Measurements from ENCODE around the gene ICOS.
"Not testable (repeated sequence)": the region's sequence is repeated elsewhere in the genome, so short reads cannot be mapped to it uniquely, and the experiment has no call there.

Gene ICOS

DNA sequence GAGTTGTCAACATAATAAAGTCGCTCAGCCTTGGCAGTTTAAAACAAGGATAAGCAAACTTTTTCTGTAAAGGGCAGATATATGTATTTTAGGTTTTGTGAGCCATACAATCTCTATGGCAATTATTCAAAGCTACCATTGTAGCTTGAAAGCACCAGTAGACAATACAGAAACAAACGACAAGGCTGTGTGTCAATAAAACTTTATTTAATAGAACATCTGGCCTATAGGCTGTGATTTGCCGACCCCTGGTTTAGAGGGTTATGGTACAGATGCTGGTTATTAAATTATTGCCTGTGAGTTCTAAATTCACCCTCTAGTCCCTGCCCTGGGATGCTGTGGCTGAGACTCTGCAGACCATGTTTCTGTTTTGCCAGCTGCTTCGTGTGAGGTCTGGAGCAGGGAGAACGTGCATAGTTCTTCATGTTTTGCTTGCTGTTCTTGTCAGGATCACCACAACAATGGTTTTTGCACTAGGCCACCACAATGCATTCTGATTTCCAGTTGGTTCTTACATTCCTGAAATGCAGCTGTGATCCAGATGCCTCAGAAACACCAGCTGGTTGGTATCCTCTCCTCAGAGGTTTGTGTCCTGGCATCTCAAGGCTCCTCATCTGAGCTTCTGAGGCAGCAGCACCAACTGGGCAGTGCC lies 46.6 kb downstream of the ICOS start:
- no peak for DNase-seq

DNA sequence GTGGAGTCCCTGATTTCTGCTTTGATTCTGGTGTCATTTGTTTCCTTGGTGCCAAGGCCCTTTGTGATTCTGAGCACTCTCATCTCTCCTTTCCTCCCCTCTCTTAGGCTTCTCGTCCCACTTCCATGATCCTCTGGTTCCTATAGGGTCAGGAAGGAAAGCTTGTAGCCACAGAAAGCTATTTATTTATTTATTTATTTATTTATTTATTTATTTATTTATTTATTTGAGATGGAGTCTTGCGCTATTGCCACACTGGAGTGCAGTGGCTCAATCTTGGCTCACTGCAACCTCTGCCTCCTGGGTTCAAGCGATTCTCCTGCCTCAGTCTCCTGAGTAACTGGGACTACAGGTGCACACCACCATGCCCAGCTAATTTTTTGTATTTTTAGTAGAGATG lies 49.4 kb downstream of the ICOS start:
- not testable (repeated sequence) for DNase-seq

DNA sequence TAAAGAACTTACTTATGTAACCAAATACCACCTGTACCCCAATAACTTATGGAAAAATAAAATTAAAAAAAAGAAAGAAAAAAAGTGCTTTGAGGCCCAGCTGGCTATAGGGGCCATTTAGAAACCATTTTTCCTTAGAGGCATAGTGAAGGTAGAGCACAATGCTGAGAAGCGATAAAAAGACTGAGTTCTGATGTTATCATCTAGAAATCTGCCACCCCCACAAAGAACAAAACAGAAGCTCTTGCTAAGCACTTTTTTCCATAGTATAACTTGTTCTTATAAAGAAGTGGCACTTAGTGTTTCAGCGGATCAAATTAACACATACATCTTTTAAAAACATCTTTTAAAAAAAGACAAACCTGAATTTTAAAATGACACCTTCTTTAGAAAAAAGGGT lies 51.4 kb downstream of the ICOS start:
- DNase-seq = no peak

DNA sequence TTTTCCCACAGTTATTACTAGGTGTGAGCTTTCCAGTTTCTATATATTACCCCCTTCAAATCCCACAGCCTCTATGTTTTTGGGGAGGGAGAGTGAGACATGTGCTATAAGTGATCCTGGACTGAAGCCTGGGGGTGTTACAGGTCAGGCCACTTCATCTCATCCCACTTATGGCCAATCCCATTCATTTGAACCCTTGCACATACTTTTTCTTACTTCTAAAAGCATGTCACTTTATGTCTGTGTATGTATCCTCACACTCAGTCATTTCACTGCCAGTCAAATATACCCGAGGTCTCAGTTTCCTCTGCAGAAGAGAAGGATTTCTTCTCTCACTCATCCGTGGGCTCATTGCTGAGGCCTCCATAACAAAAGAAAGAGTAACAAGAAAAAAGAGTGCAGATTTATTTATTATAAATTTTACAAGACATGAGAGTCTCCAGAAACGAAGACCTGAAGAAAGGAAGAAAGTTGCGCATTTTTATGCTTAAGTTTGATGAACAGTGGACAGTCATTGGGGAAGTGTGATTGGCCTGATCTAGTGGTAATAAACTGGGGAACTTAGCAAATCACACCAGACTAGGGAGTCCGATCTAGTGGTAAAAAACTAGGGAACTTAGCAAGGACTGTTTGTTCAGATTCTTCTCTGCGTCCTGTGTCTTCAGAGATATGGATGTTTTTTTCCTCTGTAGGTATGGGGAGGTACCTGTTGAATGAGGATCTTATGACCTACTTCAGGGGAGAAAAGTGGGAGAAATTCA lies 52.1 kb downstream of the ICOS start:
- no peak for DNase-seq

DNA sequence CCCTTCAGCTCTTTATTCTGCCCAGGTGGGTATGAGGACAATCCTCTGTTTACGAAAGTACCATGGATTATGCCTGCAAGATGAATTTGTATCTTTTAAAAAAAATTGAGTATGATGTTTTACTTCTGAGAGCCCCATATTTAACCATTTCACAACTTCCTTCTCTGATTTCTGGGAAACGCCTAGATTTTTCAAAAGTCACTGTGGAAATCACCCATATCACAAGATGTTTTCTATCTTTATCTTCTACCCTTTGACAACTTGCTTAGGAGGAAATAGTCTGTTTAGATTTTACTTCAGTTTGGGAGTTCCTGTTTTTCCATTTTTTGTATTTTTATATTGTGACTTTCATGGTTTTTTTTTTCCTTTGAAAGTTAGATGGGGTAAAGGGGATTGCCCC lies 53.0 kb downstream of the ICOS start:
- DNase-seq = no peak

DNA sequence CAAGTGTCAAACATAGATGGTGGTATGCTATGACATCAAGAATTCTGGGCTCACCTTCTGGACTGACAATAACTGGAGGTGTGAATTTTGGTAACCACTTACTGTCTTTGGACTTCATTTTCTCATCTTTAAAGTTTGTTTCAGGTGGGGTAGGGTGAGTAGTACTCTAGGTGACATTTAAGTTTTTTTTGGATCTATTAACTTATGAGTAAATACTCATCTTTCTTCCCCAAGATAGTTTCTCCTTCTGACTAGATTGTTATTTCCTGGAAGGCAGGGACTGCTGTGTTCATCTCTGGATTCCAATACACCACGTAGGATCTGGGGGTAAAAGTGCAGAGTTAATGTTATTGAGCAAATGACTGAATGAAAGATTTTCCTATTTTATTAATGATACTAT lies 55.9 kb downstream of the ICOS start:
- no peak for DNase-seq

DNA sequence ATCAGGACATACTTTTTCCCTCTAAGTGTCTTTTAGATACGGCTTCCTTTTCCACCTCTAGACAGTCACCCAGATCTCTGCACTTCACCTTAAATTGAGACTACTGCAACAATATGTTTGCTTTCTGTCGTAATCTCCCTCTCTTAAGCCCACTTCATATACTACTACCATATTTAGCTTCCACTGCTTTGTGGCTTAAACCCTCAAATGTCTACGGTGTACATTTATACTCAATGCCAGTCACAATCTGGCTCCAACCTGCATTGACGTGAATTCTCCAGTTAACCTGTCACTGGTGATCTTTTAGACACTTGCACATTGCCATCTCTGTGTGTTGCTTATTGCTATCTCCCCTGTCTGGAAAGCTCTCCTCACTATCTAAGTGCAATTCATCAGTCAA lies 56.4 kb downstream of the ICOS start:
- DNase-seq = no peak

DNA sequence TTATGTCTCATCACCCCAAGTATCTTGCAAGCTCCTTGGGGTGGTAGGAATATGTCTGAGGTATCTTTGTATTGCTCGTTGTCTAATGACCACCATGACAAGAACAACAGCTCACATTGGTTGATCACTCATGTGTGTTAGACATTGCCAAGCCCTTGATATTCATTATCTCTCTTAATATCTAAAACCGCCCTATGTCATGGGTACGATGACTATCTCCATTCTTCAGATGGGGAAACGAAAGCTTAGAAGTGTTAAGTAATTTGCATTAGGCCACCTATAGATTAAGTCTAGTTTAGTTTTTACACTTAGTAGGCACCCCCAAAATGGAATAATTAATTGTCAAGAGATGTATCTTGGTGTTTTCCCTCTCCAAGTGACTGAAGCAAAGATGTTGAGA lies 57.0 kb downstream of the ICOS start:
- DNase-seq = no peak

DNA sequence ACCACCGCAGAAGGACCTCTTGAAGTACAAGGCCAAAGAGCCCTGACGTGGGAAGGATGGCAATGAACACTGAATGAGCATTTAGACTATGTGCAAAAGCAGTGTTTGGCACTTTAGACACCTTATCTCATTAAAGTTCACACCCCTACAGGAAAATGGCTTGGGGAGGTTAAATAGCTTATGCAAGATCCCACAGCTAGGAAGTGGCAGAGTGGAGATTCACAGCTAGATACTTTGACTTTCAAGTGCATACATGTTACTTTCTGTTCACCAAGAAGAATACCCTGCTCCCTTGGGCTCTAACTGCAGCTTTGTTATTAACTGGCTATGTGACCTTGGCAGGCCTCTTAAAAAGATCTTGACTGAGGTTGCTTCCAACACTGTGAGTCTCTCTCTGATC lies 58.2 kb downstream of the ICOS start:
- no peak for DNase-seq

DNA sequence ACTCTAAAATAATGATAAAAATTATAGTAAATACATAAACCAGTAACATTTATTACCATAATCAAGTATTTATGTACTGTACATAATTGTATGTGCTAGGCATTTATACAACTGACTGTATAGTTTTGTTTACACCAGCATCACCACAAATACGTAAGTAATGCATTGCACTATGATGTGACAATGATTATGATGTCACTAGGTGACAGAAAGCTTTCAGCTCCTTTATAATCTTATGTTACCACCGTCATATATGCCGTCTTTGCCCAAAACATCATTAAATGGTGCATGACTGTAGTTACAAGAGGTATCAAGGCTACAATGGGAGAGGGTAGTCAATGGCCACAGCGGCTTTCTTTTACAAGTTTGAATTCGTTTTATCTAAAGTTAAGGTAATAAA lies 60.1 kb downstream of the ICOS start:
- DNase-seq = no peak

DNA sequence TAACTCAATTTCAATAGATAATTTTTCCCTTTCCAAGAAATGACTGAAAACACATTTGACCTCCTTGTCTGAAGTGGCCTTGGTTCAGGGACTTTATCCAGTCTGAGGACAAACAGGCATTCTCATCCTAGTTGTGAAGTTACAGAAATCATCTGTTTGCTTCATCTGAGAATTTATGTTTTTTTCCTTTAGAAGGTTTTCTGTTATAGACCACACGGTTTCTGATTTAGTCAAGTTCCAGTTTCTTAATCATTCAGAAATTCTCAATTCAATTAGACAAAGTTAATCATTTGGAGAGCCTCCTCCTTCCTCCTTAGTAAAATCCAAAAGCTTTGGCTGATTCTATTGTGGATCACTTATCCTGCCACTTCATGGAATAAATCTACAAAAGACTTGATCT lies 60.9 kb downstream of the ICOS start:
- no peak for DNase-seq

DNA sequence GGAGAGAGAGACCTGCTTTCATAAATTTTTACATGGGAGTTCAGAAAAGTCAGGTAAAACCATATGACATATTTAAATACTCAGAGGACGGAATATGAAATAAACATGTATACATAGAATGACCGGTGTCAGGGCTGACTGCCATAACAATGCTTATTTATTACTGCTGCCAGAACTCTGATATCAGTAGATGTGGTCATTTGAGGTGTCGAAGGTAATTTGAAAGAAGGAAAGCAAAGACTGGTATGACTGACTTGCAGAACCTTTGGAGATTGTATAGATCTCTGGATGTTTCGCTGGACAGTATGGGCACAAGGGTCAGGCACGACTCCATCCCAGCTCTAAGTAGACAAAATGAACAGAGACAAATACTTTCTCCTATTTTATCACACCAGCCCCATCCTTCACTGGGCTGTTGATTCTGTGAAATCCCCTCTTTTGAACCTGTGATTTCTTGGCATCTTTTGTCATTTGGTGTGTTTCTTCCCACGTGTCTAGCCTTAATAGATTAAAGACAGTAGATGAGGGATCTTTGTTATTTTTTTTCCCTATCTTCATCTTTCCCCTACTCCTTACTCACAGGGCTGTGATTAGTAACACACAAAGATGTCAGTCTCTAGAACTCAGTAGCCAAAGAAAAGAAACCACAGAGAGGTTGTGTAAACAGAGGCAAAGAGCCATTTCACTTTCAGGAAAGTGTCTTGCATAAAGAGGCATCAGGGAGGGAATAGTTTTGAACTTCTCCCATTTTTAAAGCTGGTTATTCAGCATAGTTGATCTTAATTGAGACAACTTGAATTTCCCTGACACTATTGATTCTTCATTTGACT lies 61.6 kb downstream of the ICOS start:
- no peak for DNase-seq

DNA sequence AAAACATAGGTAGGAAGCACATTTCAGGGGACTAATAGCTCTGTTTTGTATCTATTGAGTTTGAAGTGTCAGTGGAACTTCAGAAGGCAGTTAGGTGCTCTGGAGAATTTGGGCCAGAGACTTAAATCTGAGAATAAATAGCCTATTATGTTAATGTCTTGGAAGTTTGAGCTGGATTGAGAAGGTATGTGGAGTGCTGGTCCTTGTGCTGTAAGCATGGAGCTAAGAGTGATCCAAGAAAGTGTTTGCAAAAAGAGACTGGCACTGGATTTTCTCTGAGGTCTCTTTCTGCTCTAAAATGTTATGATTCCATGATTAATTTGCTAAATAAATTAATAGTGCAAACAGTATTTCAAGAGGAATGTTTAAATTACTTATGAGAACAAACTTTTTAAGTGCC lies 63.3 kb downstream of the ICOS start:
- no peak for DNase-seq

DNA sequence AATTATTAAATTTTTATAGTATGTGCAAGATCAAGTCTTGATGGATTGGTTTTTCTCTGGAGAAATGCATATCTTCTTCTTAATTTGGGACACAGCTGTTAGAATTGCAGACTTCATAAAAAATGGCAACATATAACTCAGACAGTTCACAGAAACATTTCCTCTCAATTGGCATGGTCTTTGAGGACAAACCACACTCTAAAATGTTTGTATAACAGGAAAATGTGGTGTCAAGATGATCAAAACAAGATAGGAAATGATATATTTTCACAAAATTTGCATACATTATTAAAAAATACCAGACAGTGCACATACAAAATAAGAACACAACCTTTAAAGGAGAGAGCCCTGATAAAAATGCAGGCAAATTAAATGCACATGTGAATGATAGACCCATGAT lies 63.9 kb downstream of the ICOS start:
- DNase-seq = no peak

DNA sequence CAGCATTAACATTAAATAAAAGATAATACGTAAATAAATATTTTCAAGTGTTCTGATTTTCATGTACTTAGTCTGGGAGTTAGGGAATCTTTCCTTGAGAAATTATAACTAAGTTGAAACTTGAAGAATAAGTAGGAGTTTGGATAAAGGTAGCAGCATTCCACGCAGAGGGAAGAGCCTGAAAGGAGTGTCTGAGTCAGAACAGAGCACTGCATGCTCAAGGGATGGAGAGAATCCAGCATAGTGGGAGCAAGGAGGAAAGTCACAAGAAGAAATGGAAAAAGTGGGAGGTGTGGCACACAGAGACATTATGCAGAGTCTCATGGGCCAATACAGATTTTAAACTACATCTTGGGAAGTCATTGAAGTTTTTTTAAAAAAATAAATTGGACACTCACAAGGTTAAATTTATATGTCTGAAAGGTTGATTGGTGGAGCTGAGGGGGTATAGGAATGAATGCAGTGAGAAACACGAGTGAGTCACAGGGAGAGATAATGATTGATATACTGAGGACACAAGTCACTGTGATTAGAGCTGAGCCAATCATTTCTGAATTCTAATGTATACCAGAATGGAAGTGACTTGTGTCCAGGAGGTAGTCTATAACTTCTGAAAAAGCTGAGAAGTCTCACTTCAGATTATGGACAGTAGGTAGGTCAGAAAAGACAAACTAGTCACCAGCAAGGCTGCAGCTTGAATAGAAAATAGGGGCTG lies 66.9 kb downstream of the ICOS start:
- no peak for DNase-seq

DNA sequence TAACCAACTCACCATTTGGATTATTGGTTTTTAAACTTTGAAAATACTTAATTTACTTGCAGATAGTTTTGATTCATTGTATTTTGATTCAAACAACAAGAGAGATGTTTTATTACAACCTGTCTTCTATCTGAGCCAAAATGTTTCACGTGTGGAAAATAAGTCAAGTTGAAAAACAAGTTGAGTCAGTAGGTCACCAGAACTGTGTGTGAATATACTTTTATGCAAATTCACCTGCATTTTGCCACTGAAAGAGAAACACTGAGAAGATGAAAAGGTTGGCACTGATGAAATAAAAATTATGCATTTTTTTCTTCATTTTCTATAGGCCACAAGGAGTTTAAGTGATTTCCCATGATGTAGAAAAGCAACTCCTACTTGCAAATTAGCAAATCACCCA lies 68.3 kb downstream of the ICOS start:
- no peak for DNase-seq

DNA sequence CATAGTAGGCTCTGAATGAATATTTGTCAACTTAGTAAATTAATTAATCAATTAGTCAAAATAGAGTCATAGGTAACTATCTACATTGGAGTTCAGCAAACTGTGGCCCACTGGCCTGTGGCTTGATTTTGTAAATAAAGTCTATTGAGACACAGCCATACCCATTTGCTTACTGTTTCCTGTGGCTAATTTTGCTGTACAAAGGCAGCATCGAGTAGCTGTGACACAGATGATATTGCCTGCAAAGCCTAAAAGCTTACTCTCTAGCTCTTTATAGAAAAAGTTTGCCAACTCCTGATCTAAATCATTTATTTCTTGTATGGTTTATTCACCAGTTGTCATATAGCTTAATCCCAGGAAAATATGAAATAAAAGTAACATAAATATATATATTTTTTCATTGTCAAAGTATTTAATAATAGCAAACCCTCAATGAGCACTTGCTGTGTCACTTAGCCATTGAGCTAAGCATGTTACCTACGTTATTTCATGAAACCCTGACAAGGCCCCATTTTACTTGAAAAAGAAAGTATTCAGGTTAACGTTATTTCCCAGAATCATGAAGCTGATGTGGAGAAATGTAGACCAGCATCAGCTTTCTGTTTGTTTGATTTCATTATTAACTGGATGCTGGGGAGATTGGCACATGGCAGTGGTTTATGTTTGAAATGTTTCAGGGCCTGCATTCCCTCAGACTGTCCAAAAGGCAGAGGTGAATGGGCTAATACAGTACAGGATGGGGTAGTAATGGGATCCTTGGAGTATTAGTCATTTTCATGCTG lies 69.6 kb downstream of the ICOS start:
- no peak for DNase-seq

DNA sequence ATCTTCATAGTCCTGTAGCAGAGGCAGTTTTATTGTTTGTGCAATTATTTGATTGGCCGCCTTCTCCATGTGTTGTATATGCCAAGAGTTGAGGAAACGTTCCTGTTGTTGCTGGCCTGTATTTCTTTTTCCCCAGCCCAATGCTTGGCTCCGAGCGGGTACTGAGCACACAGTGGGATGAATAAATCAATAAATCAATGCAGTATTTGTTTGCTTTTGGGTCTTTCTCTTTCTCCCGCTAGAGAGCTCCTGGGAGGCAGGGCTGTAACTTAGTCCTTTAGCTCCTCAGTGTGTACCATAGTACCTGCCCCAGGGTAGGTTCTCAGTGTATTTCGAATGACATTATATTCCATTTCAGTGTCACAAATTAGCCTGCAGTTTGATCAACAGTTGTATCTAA lies 71.8 kb downstream of the ICOS start:
- DNase-seq = no peak

DNA sequence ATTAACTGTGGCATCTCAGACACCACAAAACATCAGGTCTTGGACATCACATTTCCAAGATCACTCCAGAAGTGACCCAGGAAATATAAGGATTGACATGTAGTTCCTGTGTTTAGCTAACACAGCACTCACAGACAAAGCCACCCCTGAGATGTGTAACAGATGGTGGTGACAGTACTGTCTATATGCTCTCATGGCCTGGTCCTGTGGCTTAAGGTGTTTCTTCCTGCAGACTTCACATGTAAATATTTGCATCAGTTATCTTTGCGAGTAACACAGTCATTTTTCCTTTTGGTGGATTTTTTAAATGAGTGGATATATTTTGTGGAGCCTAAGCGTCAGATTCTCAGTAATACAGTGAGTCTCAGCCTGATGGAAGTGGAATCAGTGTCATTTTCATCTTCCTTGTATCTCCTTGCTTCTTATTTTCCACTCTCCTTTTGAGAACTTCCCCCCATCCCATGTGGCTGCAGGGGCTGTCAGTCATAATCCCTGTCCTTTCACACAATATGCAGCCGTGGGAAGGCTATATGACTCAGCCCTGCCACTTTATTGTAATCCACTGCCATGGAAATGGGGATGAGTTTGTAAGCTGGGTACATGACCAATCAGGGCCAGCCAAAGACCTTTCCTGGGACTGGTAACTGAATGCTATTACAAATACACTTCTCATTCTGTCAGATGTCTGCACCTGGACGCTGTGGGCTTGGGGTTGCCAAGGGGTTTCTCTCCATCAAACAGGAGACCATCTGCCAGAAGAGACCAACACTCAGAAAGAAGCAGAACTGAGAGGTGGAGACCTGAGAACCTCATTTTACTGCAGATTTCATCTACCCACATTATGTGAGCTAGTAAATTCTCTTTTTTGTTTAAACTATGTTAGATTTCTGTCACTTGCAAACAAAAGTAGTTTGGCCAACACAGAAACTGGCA lies 74.3 kb downstream of the ICOS start:
- DNase-seq = no peak

All from stimulated activated naive CD4-positive, alpha-beta T cell treated with Interleukin-2 at 50 U/mL for 16 hours (primary cell).